Fibroblast of lung (primary cell): ENCODE data around the gene LGI2.

Experiments used
- EZH2 ChIP-seq: IDR thresholded peaks from 2 replicates; pipeline ENCODE4 v1.5.1; 2012; ENCODE audit warnings: low read length, control low read depth, mild to moderate bottlenecking; ENCODE audit errors: missing control alignments
- TF ChIP-seq, protein P1 (sequence below), 2 donors: IDR thresholded peaks in 1 of 2; conservative IDR thresholded peaks in 1 of 2; 1 replicate in 1 of 2; 2 replicates in 1 of 2; pipeline ENCODE4 v1.5.1; 2011 to 2012; ENCODE audit warnings: low read length in 2 of 2, control low read depth in 1 of 2, inconsistent platforms in 1 of 2, low read depth in 1 of 2, mild to moderate bottlenecking in 1 of 2

DNA sequence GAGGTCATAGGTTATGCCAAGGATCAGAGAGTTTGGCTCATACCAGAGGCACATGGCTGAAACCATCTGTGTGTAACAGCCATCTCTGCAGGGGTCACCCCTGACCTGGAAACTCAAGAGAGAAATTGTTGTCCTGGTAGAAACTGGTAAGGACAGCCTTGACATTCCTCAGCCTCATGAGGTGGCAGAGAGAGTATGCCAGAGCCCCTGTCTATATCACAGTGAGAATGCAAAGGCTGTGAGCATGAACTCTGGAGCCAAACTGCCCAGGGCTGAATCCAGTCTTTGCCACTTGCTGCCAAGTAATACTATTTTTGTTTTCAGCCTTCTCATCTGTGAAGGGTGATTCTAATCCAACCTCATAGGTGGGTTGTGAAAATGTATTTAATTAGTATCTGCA, 80.8 kb downstream of the LGI2 start:
- TF ChIP-seq, protein P1, sequence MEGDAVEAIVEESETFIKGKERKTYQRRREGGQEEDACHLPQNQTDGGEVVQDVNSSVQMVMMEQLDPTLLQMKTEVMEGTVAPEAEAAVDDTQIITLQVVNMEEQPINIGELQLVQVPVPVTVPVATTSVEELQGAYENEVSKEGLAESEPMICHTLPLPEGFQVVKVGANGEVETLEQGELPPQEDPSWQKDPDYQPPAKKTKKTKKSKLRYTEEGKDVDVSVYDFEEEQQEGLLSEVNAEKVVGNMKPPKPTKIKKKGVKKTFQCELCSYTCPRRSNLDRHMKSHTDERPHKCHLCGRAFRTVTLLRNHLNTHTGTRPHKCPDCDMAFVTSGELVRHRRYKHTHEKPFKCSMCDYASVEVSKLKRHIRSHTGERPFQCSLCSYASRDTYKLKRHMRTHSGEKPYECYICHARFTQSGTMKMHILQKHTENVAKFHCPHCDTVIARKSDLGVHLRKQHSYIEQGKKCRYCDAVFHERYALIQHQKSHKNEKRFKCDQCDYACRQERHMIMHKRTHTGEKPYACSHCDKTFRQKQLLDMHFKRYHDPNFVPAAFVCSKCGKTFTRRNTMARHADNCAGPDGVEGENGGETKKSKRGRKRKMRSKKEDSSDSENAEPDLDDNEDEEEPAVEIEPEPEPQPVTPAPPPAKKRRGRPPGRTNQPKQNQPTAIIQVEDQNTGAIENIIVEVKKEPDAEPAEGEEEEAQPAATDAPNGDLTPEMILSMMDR (conservative IDR thresholded peaks at IDR 0.05 in 1 of 2, IDR thresholded peaks at IDR 0.05 in 1 of 2; ENCODE audit: low read depth in 1 of 2, low read length in 2 of 2): no peak
- no peak for TF ChIP-seq EZH2
